SK-N-SH treated with all-trans-retinoic acid at 6 μM for 48 hours (cell line): ENCODE measurements around the gene AKAP12.
A peak's percentile ranks its signal among the peaks of the same experiment; 100 is the strongest.

Experiments used
- ATAC-seq: fragments of 200-7000 bp; cut with Tn5 transposase; 3 replicates; pipeline ENCODE4 v1.9.1; 2020; ENCODE audit warnings: mild to moderate bottlenecking, moderate library complexity
- ARNTL ChIP-seq: fragments of 450-650 bp; formaldehyde crosslinking; IDR thresholded peaks from 2 replicates; pipeline ENCODE4 v1.5.0; 2020; ENCODE audit warnings: low read depth, mild to moderate bottlenecking, moderate library complexity, borderline replicate concordance
- BACH2 ChIP-seq: fragments of 250-450 bp; sonication (Bioruptor Pico); IDR thresholded peaks from 2 replicates; pipeline ENCODE4 v1.9.0; 2021; ENCODE audit warnings: mild to moderate bottlenecking, borderline replicate concordance
- CSDC2 ChIP-seq: fragments of 250-450 bp; sonication (Bioruptor Pico); IDR thresholded peaks from 2 replicates; pipeline ENCODE4 v1.5.0; 2020; ENCODE audit warnings: mild to moderate bottlenecking, moderate library complexity
- GLIS3 ChIP-seq: fragments of 250-450 bp; sonication (Bioruptor Pico); IDR thresholded peaks from 2 replicates; pipeline ENCODE4 v1.5.0; 2020; ENCODE audit warnings: mild to moderate bottlenecking, moderate library complexity
- ISL1 ChIP-seq: fragments of 250-450 bp; sonication (Bioruptor Pico); IDR thresholded peaks from 2 replicates; pipeline ENCODE4 v2.1.2; 2022; ENCODE audit warnings: mild to moderate bottlenecking, moderate library complexity
- OSR1 ChIP-seq: fragments of 250-450 bp; sonication (Bioruptor Pico); IDR thresholded peaks from 2 replicates; pipeline ENCODE4 v1.8.0; 2022; ENCODE audit warnings: moderate library complexity, mild to moderate bottlenecking, inconsistent platforms
- PPARA ChIP-seq: fragments of 250-450 bp; sonication (Bioruptor Pico); IDR thresholded peaks from 2 replicates; pipeline ENCODE4 v1.5.0; 2020; ENCODE audit warnings: mild to moderate bottlenecking, borderline replicate concordance
- RARB ChIP-seq: fragments of 250-450 bp; sonication (Bioruptor Pico); IDR thresholded peaks from 2 replicates; pipeline ENCODE4 v1.8.0; 2021; ENCODE audit warnings: mild to moderate bottlenecking, moderate library complexity
- SNAI2 ChIP-seq: fragments of 250-450 bp; sonication (Bioruptor Pico); IDR thresholded peaks from 2 replicates; pipeline ENCODE4 v1.5.0; 2020; ENCODE audit warnings: mild to moderate bottlenecking, moderate library complexity
- TCF4 ChIP-seq: fragments of 250-450 bp; sonication (Bioruptor Pico); IDR thresholded peaks from 2 replicates; pipeline ENCODE4 v1.8.0; 2021; ENCODE audit warnings: mild to moderate bottlenecking, moderate library complexity, borderline replicate concordance
- TOX ChIP-seq: fragments of 250-450 bp; sonication (Bioruptor Pico); IDR thresholded peaks from 2 replicates; pipeline ENCODE4 v1.8.0; 2021; ENCODE audit warnings: mild to moderate bottlenecking, moderate library complexity, borderline replicate concordance
- ZC3H10 ChIP-seq: fragments of 250-450 bp; sonication (Bioruptor Pico); IDR thresholded peaks from 2 replicates; pipeline ENCODE4 v1.5.1; 2021; ENCODE audit warnings: mild to moderate bottlenecking, moderate library complexity
- ZFP3 ChIP-seq: fragments of 250-450 bp; sonication (Bioruptor Pico); IDR thresholded peaks from 2 replicates; pipeline ENCODE4 v1.5.0; 2020; ENCODE audit warnings: mild to moderate bottlenecking, moderate library complexity
- ZFP30 ChIP-seq: fragments of 450-650 bp; formaldehyde crosslinking; IDR thresholded peaks from 2 replicates; pipeline ENCODE4 v1.5.0; 2022; ENCODE audit warnings: mild to moderate bottlenecking, moderate library complexity
- ZNF565 ChIP-seq: fragments of 450-650 bp; formaldehyde crosslinking; conservative IDR thresholded peaks from 2 replicates; pipeline ENCODE4 v1.5.0; 2020; ENCODE audit warnings: low read depth, mild to moderate bottlenecking, moderate library complexity
- ZNF70 ChIP-seq: fragments of 450-650 bp; formaldehyde crosslinking; IDR thresholded peaks from 2 replicates; pipeline ENCODE4 v1.5.0; 2020; ENCODE audit warnings: mild to moderate bottlenecking, moderate library complexity
- ZNF8 ChIP-seq: fragments of 450-650 bp; formaldehyde crosslinking; IDR thresholded peaks from 2 replicates; pipeline ENCODE4 v1.5.0; 2020; ENCODE audit warnings: mild to moderate bottlenecking, moderate library complexity
- TF ChIP-seq, protein P1 (sequence below): fragments of 250-450 bp; sonication (Bioruptor Pico); IDR thresholded peaks from 2 replicates; pipeline ENCODE4 v1.8.0; 2020; ENCODE audit warnings: mild to moderate bottlenecking, moderate library complexity, borderline replicate concordance
- TF ChIP-seq, protein P2 (sequence below): fragments of 250-450 bp; sonication (Bioruptor Pico); IDR thresholded peaks from 2 replicates; pipeline ENCODE4 v1.5.1; 2020; ENCODE audit warnings: low read depth, mild to moderate bottlenecking, moderate library complexity
- TF ChIP-seq, protein P3 (sequence below): fragments of 250-450 bp; sonication (Bioruptor Pico); IDR thresholded peaks from 2 replicates; pipeline ENCODE4 v1.8.0; 2021; ENCODE audit warnings: low read depth, mild to moderate bottlenecking, moderate library complexity, borderline replicate concordance
- TF ChIP-seq, protein P4 (sequence below): fragments of 250-450 bp; sonication (Bioruptor Pico); IDR thresholded peaks from 2 replicates; pipeline ENCODE4 v1.5.1; 2021; ENCODE audit warnings: mild to moderate bottlenecking, moderate library complexity

Gene AKAP12

DNA sequence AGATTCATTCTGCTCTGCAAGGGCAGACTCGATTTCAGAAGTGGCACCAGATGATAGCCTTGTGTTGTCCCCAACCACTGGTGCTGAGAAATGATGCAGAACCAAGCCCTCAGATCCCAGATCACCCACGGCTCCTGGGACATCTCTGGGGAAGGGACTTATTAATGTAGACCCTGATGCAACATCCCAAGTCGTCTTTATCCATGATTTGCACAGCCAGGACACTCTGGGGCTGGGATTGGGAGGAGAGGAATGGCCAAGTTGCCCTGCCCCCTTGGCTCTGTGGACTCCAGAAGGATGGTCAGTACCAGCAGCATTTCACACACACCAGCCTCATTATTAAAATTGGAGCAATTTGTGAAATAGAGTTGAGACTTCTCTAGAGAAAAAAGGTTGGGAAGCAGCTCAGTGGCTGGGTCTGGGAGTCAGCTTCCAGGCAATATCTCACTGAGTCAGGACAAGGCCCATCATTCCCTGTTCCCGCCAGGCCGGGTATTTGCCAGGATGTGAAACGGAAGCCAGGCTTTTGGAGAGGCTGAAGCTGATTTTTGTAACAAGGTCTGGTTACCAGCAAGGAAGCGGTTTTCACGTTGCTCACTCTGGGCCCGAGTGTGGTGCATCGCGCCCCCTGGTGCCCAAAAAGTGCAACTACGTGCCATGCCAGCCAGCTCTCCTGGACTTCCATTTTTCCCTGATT lies 84.2 kb downstream of the AKAP12 start:
- ATAC-seq = peak; percentile 87
- TF ChIP-seq, protein P1, sequence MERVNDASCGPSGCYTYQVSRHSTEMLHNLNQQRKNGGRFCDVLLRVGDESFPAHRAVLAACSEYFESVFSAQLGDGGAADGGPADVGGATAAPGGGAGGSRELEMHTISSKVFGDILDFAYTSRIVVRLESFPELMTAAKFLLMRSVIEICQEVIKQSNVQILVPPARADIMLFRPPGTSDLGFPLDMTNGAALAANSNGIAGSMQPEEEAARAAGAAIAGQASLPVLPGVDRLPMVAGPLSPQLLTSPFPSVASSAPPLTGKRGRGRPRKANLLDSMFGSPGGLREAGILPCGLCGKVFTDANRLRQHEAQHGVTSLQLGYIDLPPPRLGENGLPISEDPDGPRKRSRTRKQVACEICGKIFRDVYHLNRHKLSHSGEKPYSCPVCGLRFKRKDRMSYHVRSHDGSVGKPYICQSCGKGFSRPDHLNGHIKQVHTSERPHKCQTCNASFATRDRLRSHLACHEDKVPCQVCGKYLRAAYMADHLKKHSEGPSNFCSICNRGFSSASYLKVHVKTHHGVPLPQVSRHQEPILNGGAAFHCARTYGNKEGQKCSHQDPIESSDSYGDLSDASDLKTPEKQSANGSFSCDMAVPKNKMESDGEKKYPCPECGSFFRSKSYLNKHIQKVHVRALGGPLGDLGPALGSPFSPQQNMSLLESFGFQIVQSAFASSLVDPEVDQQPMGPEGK = no peak
- TF ChIP-seq ZNF565 = no peak
- TF ChIP-seq TCF4 = 0 out of 2 replicates have a peak, but pooled peaks have one; percentile 16
- no peak for TF ChIP-seq BACH2
- TF ChIP-seq ZNF8 (CRISPR knock-in tag) = no peak
- TF ChIP-seq ZFP3 (CRISPR knock-in tag) = no peak
- no peak for TF ChIP-seq RARB (CRISPR knock-in tag)

DNA sequence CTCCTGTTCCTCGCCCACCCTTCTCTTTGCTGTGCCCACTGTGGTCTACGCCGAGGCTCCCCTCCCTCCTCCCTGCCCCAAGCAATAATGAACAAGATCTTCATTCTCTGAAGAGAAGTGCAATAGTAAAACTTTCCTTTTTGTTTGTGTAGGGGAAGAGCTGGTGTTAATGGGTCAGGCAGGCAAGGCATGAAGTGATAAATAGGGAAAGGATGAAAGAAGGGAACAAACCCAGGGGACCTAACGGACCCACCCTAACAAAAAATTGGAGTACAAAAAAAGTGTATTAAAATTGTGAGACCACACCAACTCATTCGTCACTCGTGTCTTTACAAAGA lies 84.7 kb downstream of the AKAP12 start:
- TF ChIP-seq ARNTL (CRISPR knock-in tag) (no peak), RARB (CRISPR knock-in tag) (no peak), ZNF565 (no peak), TOX (CRISPR knock-in tag) (no peak), GLIS3 (no peak), ZFP30 (CRISPR knock-in tag) (no peak), BACH2 (no peak)
- TF ChIP-seq, protein P2, sequence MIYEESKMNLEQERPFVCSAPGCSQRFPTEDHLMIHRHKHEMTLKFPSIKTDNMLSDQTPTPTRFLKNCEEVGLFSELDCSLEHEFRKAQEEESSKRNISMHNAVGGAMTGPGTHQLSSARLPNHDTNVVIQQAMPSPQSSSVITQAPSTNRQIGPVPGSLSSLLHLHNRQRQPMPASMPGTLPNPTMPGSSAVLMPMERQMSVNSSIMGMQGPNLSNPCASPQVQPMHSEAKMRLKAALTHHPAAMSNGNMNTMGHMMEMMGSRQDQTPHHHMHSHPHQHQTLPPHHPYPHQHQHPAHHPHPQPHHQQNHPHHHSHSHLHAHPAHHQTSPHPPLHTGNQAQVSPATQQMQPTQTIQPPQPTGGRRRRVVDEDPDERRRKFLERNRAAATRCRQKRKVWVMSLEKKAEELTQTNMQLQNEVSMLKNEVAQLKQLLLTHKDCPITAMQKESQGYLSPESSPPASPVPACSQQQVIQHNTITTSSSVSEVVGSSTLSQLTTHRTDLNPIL (CRISPR knock-in tag) = no peak
- peak; percentile 1; the same call in 1 of the 3 replicates for ATAC-seq

DNA sequence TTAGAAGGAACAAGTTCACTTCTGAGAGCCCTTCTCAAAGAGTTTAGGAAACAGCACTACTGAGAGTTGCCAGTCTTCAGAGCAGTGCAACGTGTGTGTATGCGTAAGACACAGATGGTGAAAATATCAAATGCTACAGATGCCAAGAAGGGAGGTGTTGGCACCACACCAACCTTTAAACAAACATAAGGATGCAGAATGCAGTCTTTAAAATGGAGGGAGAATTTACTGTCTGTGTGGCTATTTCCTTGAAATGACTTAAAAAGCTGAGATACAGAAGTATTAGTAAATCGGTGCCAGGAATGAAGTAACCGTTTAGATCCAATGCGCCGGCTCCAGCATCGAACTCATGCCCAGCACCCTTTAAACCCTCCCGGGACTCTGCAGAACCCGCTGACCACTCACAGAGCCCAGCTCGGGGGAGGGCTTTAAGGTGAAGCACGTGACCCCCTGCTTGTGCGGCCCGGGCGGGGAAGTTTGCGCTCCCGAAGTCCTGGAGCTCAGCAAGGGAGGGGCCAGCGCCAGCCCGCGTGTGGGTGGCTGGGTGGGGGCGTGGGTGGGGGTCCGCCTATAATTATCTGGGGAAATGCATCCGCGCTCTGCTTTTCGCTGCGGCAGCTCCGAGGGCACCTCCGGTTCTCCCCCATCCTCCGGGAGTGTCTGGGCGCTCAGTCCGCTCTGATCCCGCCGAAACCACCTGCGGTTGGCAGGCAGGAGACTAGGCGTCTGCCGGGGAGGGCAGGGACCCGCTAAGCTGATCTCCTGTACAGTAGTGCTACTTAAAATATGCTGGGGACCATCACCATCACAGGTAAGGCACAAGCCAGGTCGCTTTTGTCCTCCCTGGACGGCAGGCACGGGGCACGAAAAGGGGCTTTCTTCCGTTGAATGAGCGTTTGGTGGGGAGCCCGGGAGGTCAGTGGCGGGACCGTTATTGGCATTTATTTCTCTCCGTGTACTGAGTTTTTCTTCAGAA lies 85.6 kb downstream of the AKAP12 start:
- TF ChIP-seq CSDC2 (no peak), OSR1 (no peak), ZFP3 (CRISPR knock-in tag) (no peak), PPARA (CRISPR knock-in tag) (no peak)
- TF ChIP-seq, protein P1 = 0 out of 2 replicates have a peak, but pooled peaks have one; percentile 23
- TF ChIP-seq, all 23 proteins: peak for 1
- ATAC-seq = peak; percentile 84

DNA sequence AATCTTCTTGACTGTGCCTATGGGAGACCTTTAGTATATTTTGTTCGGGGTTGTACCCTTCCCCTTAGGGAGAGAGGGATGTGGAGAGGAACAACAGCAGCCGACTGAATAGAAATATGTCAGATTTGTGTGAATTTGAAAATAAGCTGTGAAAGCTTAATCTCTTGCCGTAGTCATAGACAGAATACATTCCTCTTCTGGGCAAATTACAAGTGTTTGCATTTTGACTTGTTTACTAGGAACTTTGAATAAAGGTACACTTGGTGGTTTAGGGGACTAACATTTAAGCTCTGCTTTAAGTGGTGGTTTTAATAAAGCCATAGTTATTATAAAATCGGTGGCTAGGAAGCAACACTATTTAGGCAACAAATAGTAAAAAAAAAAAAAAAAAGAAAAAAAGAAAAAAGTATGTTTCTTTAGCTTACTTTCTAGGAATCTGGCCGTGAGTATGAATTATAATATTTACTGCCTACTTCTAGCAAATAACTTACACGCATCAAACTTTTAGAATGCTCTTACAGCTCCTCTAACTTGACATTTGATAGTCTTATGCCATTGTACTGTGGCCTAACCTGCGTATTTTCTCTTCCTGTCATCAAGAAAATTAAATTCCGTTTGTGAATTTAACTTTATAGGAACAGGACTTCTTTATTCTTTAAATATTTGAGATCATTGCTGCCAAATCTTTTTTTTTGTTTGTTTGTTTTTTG lies 86.5 kb downstream of the AKAP12 start:
- no peak for ATAC-seq

More for the DNA sequence above, 86.5 kb downstream of the AKAP12 start:
- no peak for TF ChIP-seq ZFP3 (CRISPR knock-in tag)
- TF ChIP-seq, protein P3, sequence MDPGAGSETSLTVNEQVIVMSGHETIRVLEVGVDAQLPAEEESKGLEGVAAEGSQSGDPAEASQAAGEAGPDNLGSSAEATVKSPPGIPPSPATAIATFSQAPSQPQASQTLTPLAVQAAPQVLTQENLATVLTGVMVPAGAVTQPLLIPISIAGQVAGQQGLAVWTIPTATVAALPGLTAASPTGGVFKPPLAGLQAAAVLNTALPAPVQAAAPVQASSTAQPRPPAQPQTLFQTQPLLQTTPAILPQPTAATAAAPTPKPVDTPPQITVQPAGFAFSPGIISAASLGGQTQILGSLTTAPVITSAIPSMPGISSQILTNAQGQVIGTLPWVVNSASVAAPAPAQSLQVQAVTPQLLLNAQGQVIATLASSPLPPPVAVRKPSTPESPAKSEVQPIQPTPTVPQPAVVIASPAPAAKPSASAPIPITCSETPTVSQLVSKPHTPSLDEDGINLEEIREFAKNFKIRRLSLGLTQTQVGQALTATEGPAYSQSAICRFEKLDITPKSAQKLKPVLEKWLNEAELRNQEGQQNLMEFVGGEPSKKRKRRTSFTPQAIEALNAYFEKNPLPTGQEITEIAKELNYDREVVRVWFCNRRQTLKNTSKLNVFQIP = no peak
- TF ChIP-seq ISL1 (CRISPR knock-in tag) = no peak
- TF ChIP-seq BACH2 = no peak
- TF ChIP-seq, protein P2 (CRISPR knock-in tag) = no peak
- TF ChIP-seq ZC3H10 (CRISPR knock-in tag) = no peak
- no peak for TF ChIP-seq ARNTL (CRISPR knock-in tag)
- TF ChIP-seq ZNF565 = no peak
- no peak for TF ChIP-seq TOX (CRISPR knock-in tag)
- no peak for TF ChIP-seq SNAI2
- TF ChIP-seq, protein P4, sequence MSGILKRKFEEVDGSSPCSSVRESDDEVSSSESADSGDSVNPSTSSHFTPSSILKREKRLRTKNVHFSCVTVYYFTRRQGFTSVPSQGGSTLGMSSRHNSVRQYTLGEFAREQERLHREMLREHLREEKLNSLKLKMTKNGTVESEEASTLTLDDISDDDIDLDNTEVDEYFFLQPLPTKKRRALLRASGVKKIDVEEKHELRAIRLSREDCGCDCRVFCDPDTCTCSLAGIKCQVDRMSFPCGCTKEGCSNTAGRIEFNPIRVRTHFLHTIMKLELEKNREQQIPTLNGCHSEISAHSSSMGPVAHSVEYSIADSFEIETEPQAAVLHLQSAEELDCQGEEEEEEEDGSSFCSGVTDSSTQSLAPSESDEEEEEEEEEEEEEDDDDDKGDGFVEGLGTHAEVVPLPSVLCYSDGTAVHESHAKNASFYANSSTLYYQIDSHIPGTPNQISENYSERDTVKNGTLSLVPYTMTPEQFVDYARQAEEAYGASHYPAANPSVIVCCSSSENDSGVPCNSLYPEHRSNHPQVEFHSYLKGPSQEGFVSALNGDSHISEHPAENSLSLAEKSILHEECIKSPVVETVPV (CRISPR knock-in tag) = no peak
- TF ChIP-seq ZNF70 (CRISPR knock-in tag) = no peak
